ENCODE data around the gene SLC39A3.

SLC39A3 gene

DNA sequence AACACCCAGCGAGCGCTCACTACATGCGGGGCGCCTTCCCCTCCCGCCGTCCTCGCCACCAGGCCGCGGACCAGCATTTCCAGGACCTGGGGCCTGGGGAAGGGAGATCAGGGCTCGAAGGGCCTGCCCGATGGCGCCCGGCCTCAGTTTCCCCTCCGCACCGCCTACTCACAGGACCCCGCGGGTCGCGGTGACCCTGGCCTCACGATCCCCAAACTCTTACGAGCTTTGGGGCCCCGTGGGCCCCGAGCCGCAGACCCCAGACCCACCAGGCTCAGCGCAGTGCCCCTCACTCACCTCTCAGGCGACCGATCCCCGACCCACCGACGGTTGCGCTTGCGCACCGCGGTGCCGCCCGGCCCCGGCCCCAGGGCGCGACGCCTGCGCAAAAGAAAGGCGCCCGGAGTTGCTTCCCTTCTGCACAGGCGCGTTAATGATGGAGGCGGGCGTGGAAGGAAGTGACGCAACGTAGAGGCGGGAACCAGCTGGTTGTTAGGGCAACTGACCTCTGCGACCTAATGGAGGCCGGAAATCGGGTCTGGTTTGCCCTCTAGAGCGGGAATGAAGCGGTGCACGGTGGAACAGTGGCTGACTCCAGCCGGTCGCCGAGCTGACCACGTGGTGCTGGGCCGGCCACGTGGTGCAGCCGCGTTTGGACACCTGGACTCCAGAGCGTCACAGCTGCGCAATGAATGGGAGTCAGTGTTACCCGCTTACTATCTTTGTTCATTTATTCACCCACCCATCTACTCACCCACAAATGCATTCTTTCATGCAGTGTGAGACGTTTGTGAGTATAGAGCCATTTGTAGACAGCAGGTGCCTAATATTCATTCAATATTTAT lies 43.3 kb upstream of the SLC39A3 start, which contains the start of gene SGTA:
Gene SGTA (minus strand): TSS at position 338 of the 845 bp plus-strand sequence. CDS start 14,205 bp downstream, outside the sequence.
- Histone ChIP-seq H3K36me3 (peaks cover 46% of the 10 kb centered on the region), H3K27ac (peak within 1 kb of the TSS; percentile 88), H3K9me3 (ENCODE audit: severe bottlenecking) (no peaks in the 10 kb centered on the region), H3K4me3 (ENCODE audit: low read depth, low read length) (peak within 1 kb of the TSS; percentile 84), H3K27me3 (ENCODE audit: insufficient read depth, low read depth, severe bottlenecking) (no peaks in the 10 kb centered on the region)
- TF ChIP-seq, protein P1, sequence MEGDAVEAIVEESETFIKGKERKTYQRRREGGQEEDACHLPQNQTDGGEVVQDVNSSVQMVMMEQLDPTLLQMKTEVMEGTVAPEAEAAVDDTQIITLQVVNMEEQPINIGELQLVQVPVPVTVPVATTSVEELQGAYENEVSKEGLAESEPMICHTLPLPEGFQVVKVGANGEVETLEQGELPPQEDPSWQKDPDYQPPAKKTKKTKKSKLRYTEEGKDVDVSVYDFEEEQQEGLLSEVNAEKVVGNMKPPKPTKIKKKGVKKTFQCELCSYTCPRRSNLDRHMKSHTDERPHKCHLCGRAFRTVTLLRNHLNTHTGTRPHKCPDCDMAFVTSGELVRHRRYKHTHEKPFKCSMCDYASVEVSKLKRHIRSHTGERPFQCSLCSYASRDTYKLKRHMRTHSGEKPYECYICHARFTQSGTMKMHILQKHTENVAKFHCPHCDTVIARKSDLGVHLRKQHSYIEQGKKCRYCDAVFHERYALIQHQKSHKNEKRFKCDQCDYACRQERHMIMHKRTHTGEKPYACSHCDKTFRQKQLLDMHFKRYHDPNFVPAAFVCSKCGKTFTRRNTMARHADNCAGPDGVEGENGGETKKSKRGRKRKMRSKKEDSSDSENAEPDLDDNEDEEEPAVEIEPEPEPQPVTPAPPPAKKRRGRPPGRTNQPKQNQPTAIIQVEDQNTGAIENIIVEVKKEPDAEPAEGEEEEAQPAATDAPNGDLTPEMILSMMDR (IDR thresholded peaks at IDR 0.05; ENCODE audit: low read depth, low read length) = peak; percentile 61
- DNase-seq = peak; percentile 99

DNA sequence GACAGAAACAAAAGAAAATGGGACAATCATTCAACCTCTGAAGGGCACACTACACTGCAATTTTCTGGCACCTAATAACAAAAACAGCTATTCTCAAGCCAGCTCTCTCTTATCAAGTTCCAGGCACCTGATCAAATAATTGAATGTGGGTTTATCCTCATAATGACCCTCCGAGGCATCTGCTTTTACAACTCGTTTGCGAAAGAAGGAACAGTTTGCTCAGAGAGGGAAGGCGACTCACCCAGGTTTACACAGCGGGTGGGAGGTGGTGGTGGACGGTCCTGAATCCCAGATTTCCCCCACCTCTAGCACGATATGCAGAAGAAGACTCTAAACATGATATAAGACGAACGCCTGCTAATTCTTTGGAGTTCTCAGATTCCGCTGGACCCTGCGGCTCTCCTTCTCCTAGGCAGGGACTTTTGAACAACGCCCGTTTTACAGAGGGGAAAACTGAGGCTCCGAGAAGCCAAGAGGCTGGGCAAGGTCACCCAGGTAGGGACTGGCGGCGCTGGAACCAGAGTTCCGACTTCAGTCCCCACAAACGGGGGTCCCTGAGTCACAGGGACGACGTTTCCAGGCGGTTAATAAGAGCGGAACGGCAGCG lies 42.6 kb upstream of the SLC39A3 start:
- no peak for DNase-seq
- H3K36me3 ChIP-seq = peaks cover 45% of the 10 kb centered on the region
- H3K4me3 ChIP-seq (ENCODE audit: low read depth, low read length) = peak overlapping the region; percentile 84
- no peaks in the 10 kb centered on the region for H3K9me3 ChIP-seq (ENCODE audit: severe bottlenecking)
- H3K27me3 ChIP-seq (ENCODE audit: insufficient read depth, low read depth, severe bottlenecking) = no peaks in the 10 kb centered on the region
- TF ChIP-seq, protein P1 (IDR thresholded peaks at IDR 0.05; ENCODE audit: low read depth, low read length) = no peak
- peak overlapping the region; percentile 88 for H3K27ac ChIP-seq

DNA sequence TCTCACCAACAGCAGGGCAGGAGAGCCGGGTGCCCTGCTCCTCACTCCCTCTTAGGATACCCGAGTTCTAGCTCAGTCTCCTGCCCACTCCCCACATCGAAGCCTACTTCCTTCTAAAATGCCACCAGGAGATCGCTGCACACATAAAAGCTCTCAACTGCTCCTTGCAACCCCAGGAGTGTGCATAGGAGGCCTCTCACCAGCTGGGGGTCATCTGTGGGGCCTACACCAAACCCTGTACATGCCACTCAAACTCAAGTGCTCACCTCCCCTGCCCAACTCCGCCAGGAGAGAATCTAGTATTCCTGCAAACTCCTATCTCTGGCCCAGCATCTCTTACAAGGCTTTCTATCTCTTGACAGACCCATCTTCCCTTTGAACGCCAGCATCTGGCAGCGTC lies 40.5 kb upstream of the SLC39A3 start:
- DNase-seq = no peak
- Histone ChIP-seq H3K27me3 (ENCODE audit: insufficient read depth, low read depth, severe bottlenecking) (no peaks in the 10 kb centered on the region), H3K27ac (peak overlapping the region; percentile 88), H3K36me3 (peaks cover 55% of the 10 kb centered on the region), H3K4me3 (ENCODE audit: low read depth, low read length) (no peak overlapping the region), H3K9me3 (ENCODE audit: severe bottlenecking) (no peaks in the 10 kb centered on the region)
- TF ChIP-seq, protein P1 (IDR thresholded peaks at IDR 0.05; ENCODE audit: low read depth, low read length) = no peak

DNA sequence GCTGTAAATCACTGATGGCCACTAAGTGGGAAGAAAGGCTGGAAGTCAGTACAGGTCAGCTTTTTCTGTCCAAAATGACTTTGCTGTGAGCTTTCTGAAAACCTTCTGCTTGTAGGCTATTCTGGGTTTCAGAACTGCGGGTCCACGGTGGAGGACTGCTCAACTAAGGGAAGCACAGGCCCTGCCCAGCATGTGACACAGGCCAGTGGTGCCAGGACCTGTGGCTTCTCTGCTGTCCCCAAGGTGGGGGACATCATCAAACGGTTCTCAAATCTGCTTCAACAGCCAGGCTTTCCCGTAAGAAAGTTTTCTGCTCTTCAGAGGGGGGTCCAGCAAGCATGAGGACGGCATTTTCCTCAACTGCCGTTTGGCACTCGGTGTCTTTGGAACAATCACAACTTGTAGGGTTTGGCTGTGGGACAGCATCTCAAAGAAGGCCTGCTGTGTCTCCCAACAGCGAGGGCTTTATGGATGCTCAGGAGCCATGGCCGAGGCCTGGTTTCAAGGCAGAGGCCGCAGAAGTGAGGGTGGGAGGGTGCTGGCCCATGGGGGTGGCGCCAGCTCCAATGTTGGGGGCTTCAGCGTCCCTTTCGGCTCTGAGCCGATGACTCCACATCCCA lies 39.4 kb upstream of the SLC39A3 start:
- peaks cover 62% of the 10 kb centered on the region for H3K36me3 ChIP-seq
- H3K4me3 ChIP-seq (ENCODE audit: low read depth, low read length) = no peak overlapping the region
- no peaks in the 10 kb centered on the region for H3K27me3 ChIP-seq (ENCODE audit: insufficient read depth, low read depth, severe bottlenecking)
- H3K9me3 ChIP-seq (ENCODE audit: severe bottlenecking) = no peaks in the 10 kb centered on the region
- no peak for DNase-seq
- H3K27ac ChIP-seq = peak overlapping the region; percentile 72
- TF ChIP-seq, protein P1 (IDR thresholded peaks at IDR 0.05; ENCODE audit: low read depth, low read length) = no peak

DNA sequence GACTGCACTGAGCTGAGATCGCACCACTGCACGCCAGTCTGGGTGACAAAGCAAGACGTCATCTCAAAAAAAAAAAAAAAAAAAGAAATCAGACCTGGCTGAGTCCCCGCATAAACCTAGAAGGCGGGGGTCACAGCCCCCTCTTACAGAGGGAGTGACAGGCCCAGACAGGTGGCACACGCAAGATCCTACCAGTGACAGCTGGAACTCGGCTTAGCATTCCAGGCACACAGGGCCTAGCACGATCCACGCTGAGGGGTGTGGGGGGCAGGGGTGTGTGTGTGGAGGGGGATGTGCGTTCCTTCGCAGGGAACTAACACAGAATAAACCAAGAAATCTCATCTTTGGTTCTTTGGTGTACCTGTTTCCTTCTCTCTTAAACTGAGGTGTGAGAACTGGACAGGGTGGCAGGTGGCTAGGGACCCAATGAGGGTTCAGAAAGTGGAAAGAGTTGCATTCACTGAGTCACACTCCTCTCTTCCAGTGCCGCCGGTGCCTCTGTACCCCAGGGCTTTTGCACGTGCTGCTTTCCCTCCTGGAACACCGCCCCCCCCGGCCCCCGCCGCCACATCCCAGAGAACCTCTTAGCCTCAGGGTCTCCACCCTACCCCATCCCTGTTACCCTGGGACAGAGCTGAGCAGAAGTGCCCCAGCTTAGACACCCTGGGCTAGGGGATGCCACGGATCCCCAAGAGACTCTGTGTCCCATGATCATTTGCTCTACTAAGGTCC lies 38.3 kb upstream of the SLC39A3 start:
- Histone ChIP-seq H3K27ac (peak overlapping the region; percentile 72), H3K9me3 (ENCODE audit: severe bottlenecking) (no peaks in the 10 kb centered on the region), H3K4me3 (ENCODE audit: low read depth, low read length) (no peak overlapping the region), H3K36me3 (peaks cover 62% of the 10 kb centered on the region), H3K27me3 (ENCODE audit: insufficient read depth, low read depth, severe bottlenecking) (no peaks in the 10 kb centered on the region)
- TF ChIP-seq, protein P1 (IDR thresholded peaks at IDR 0.05; ENCODE audit: low read depth, low read length) = no peak
- DNase-seq = peak; percentile 86
